Keratinocyte (primary cell): ENCODE measurements around the gene GTF2H4.
"Not testable (repeated sequence)": the region's sequence is repeated elsewhere in the genome, so short reads cannot be mapped to it uniquely, and the experiment has no call there.

ENCODE experiments used
- CTCF ChIP-seq, 3 experiments: IDR thresholded peaks in 1 of 3; conservative IDR thresholded peaks in 1 of 3; optimal IDR thresholded peaks in 1 of 3; 2 replicates in 2 of 3; 3 replicates in 1 of 3; pipeline versions ENCODE3 to v1.5.1; 2011; ENCODE audit warnings: low read length in 3 of 3, mild to moderate bottlenecking in 3 of 3, moderate library complexity in 2 of 3, control low read depth in 1 of 3, inconsistent platforms in 1 of 3; ENCODE audit not compliant: insufficient read depth in 2 of 3; ENCODE audit errors: extremely low read depth in 1 of 3
- EZH2 ChIP-seq: IDR thresholded peaks from one replicate; pipeline ENCODE4 v1.6.1; 2012; ENCODE audit warnings: inconsistent platforms, mild to moderate bottlenecking, low read length, moderate library complexity

DNA sequence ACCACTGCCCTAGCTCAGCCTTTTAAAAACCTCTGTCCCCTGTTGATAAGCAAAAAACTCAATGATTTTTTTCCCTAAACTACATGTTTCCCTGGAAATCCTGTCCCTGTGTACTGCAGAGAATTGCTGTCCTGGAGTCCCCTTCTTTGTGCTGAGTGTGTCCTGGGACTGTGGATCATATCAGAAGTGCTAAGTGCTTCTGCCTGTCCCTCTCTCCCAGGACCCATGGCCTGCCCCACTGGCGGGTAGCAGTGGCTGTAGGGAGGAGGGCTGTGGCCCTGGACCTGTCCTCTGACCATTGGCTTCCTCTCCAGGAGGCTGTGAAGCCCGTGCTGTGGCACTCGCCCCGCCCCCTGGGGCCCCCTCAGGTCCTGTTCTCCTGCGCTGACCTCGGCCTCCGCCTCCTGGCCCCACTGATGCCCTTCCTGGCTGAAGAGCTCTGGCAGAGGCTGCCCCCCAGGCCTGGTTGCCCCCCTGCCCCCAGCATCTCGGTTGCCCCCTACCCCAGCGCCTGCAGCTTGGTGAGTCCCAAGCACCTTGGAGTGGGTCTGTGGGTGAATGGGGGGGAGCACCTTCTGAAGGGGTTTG is 16.1 kb downstream of the GTF2H4 start:
- not testable (repeated sequence) for TF ChIP-seq CTCF (optimal IDR thresholded peaks at IDR 0.05 in 1 of 3, IDR thresholded peaks at IDR 0.05 in 1 of 3, conservative IDR thresholded peaks at IDR 0.05 in 1 of 3; ENCODE audit: extremely low read depth in 1 of 3, insufficient read depth in 2 of 3, low read length in 3 of 3); EZH2
